Stimulated activated effector memory CD8-positive, alpha-beta T cell treated with anti-CD3 and anti-CD28 coated beads, Interleukin-12 subunit alpha, Interleukin-12 subunit beta, amount 100 ng/mL, for 72 hours (primary cell): ENCODE data around the gene COL25A1.

Experiments
- ATAC-seq: fragments of 150-1000 bp; cut with Tn5 transposase; 2 replicates; pipeline ENCODE4 v1.10.0; 2021
- DNase-seq, 2 donors: peaks; one replicate each; pipeline ENCODE4 v3.0.0; 2021 to 2022; ENCODE audit warnings: low spot score in 2 of 2
- H3K27ac Mint-ChIP-seq: one replicate; pipeline ENCODE4 v1.8.0; 2022; ENCODE audit warnings: mild to moderate bottlenecking, mixed read lengths
- H3K36me3 Mint-ChIP-seq: one replicate; pipeline ENCODE4 v1.8.0; 2022; ENCODE audit warnings: mild to moderate bottlenecking, mixed read lengths
- H3K4me1 Mint-ChIP-seq: one replicate; pipeline ENCODE4 v1.8.0; 2022; ENCODE audit warnings: mixed read lengths
- H3K4me3 Mint-ChIP-seq: one replicate; pipeline ENCODE4 v1.8.0; 2022; ENCODE audit warnings: mild to moderate bottlenecking, mixed read lengths
- H3K9me3 Mint-ChIP-seq: one replicate; pipeline ENCODE4 v1.8.0; 2022; ENCODE audit warnings: mixed read lengths

The COL25A1 gene

GRCh38 chr4:109211671-109212070 is 90.8 kb downstream of the COL25A1 start:
- Mint-ChIP-seq H3K36me3 (no peaks in the 10 kb centered on the region), H3K9me3 (no peaks in the 10 kb centered on the region), H3K4me1 (no peaks in the 10 kb centered on the region), H3K4me3 (no peak overlapping the region), H3K27ac (no peak overlapping the region)
- DNase-seq (no peak), ATAC-seq (no peak)

GRCh38 chr4:109209647-109210046 is 92.8 kb downstream of the COL25A1 start:
- no peak overlapping the region for H3K4me3 Mint-ChIP-seq
- no peak for DNase-seq

GRCh38 chr4:109207898-109208297 is 94.6 kb downstream of the COL25A1 start:
- H3K36me3 Mint-ChIP-seq = no peaks in the 10 kb centered on the region
- DNase-seq (no peak), ATAC-seq (no peak)
- H3K9me3 Mint-ChIP-seq = no peaks in the 10 kb centered on the region
- H3K27ac Mint-ChIP-seq = no peak overlapping the region
- no peaks in the 10 kb centered on the region for H3K4me1 Mint-ChIP-seq
- H3K4me3 Mint-ChIP-seq = no peak overlapping the region

More at GRCh38 chr4:109209647-109210046, 92.8 kb downstream of the COL25A1 start:
- H3K9me3 Mint-ChIP-seq = no peaks in the 10 kb centered on the region
- no peaks in the 10 kb centered on the region for H3K4me1 Mint-ChIP-seq
- no peaks in the 10 kb centered on the region for H3K36me3 Mint-ChIP-seq
- ATAC-seq = no peak
- H3K27ac Mint-ChIP-seq = no peak overlapping the region

- ATAC-seq (peak; percentile 34), DNase-seq (no peak)
- no peak overlapping the region for H3K27ac Mint-ChIP-seq
- H3K4me3 Mint-ChIP-seq = no peak overlapping the region
- no peaks in the 10 kb centered on the region for H3K9me3 Mint-ChIP-seq
- no peaks in the 10 kb centered on the region for H3K4me1 Mint-ChIP-seq
- no peaks in the 10 kb centered on the region for H3K36me3 Mint-ChIP-seq
Measured at GRCh38 chr4:109207061-109207460, 95.4 kb downstream of the COL25A1 start.

GRCh38 chr4:109206620-109207019 is 95.8 kb downstream of the COL25A1 start:
- no peaks in the 10 kb centered on the region for H3K4me1 Mint-ChIP-seq
- no peak for ATAC-seq
- no peak for DNase-seq
- H3K4me3 Mint-ChIP-seq = no peak overlapping the region
- no peaks in the 10 kb centered on the region for H3K36me3 Mint-ChIP-seq
- H3K9me3 Mint-ChIP-seq = no peaks in the 10 kb centered on the region
- no peak overlapping the region for H3K27ac Mint-ChIP-seq

- no peak for ATAC-seq
- no peaks in the 10 kb centered on the region for H3K9me3 Mint-ChIP-seq
- H3K4me1 Mint-ChIP-seq = no peaks in the 10 kb centered on the region
- H3K4me3 Mint-ChIP-seq = no peak overlapping the region
- H3K36me3 Mint-ChIP-seq = no peaks in the 10 kb centered on the region
- no peak overlapping the region for H3K27ac Mint-ChIP-seq
- no peak for DNase-seq
Measured at GRCh38 chr4:109205186-109205585, 97.3 kb downstream of the COL25A1 start.

GRCh38 chr4:109199585-109199984 is 102.9 kb downstream of the COL25A1 start:
- H3K27ac Mint-ChIP-seq = no peak overlapping the region
- H3K36me3 Mint-ChIP-seq = no peaks in the 10 kb centered on the region
- H3K4me3 Mint-ChIP-seq = no peak overlapping the region
- no peak for ATAC-seq
- H3K4me1 Mint-ChIP-seq = no peaks in the 10 kb centered on the region
- no peaks in the 10 kb centered on the region for H3K9me3 Mint-ChIP-seq
- no peak for DNase-seq

GRCh38 chr4:109195646-109196045 is 106.8 kb downstream of the COL25A1 start:
- Mint-ChIP-seq H3K4me3 (no peak overlapping the region), H3K4me1 (no peaks in the 10 kb centered on the region), H3K27ac (no peak overlapping the region), H3K9me3 (no peaks in the 10 kb centered on the region), H3K36me3 (no peaks in the 10 kb centered on the region)
- ATAC-seq (no peak), DNase-seq (no peak)

GRCh38 chr4:109191216-109191615 is 111.2 kb downstream of the COL25A1 start:
- Mint-ChIP-seq H3K27ac (no peak overlapping the region), H3K9me3 (no peaks in the 10 kb centered on the region), H3K4me3 (no peak overlapping the region), H3K4me1 (no peaks in the 10 kb centered on the region), H3K36me3 (no peaks in the 10 kb centered on the region)
- DNase-seq (no peak), ATAC-seq (no peak)

- no peaks in the 10 kb centered on the region for H3K4me1 Mint-ChIP-seq
- peaks cover 5% of the 10 kb centered on the region for H3K9me3 Mint-ChIP-seq
- ATAC-seq (no peak), DNase-seq (no peak)
- no peak overlapping the region for H3K4me3 Mint-ChIP-seq
- no peaks in the 10 kb centered on the region for H3K36me3 Mint-ChIP-seq
- H3K27ac Mint-ChIP-seq = no peak overlapping the region
Measured at GRCh38 chr4:109186458-109186945, 116.0 kb downstream of the COL25A1 start.

- DNase-seq (no peak), ATAC-seq (no peak)
- no peaks in the 10 kb centered on the region for H3K4me1 Mint-ChIP-seq
- H3K27ac Mint-ChIP-seq = no peak overlapping the region
- no peak overlapping the region for H3K4me3 Mint-ChIP-seq
- H3K36me3 Mint-ChIP-seq = no peaks in the 10 kb centered on the region
- peaks cover 5% of the 10 kb centered on the region for H3K9me3 Mint-ChIP-seq
Measured at GRCh38 chr4:109185951-109186350, 116.5 kb downstream of the COL25A1 start.

- no peak overlapping the region for H3K27ac Mint-ChIP-seq
- no peak overlapping the region for H3K4me3 Mint-ChIP-seq
- ATAC-seq = no peak
- H3K4me1 Mint-ChIP-seq = no peaks in the 10 kb centered on the region
- no peak for DNase-seq
- peaks cover 5% of the 10 kb centered on the region for H3K9me3 Mint-ChIP-seq
- H3K36me3 Mint-ChIP-seq = no peaks in the 10 kb centered on the region
Measured at GRCh38 chr4:109185548-109185947, 116.9 kb downstream of the COL25A1 start.

GRCh38 chr4:109184491-109184961 is 117.9 kb downstream of the COL25A1 start:
- Mint-ChIP-seq H3K4me1 (no peaks in the 10 kb centered on the region), H3K36me3 (no peaks in the 10 kb centered on the region), H3K9me3 (peaks cover 5% of the 10 kb centered on the region), H3K4me3 (no peak overlapping the region), H3K27ac (no peak overlapping the region)
- no peak for ATAC-seq
- no peak for DNase-seq

GRCh38 chr4:109183931-109184490 is 118.4 kb downstream of the COL25A1 start:
- DNase-seq (no peak), ATAC-seq (no peak)
- no peak overlapping the region for H3K4me3 Mint-ChIP-seq
- H3K9me3 Mint-ChIP-seq = peaks cover 5% of the 10 kb centered on the region
- no peaks in the 10 kb centered on the region for H3K4me1 Mint-ChIP-seq
- no peaks in the 10 kb centered on the region for H3K36me3 Mint-ChIP-seq
- no peak overlapping the region for H3K27ac Mint-ChIP-seq

- Mint-ChIP-seq H3K9me3 (peaks cover 5% of the 10 kb centered on the region), H3K4me3 (no peak overlapping the region), H3K4me1 (no peaks in the 10 kb centered on the region), H3K36me3 (no peaks in the 10 kb centered on the region), H3K27ac (no peak overlapping the region)
- DNase-seq (no peak), ATAC-seq (no peak)
Measured at GRCh38 chr4:109182696-109183095, 119.8 kb downstream of the COL25A1 start.

- no peak for ATAC-seq
- Mint-ChIP-seq H3K4me3 (no peak overlapping the region), H3K36me3 (no peaks in the 10 kb centered on the region), H3K27ac (no peak overlapping the region), H3K9me3 (no peaks in the 10 kb centered on the region), H3K4me1 (no peaks in the 10 kb centered on the region)
- no peak for DNase-seq
Measured at GRCh38 chr4:109179061-109179460, 123.4 kb downstream of the COL25A1 start.
